Gastrocnemius medialis (tissue), 4 donors: ENCODE measurements around the gene FCMR. TPM values are rescaled to one million over a fixed set of nuclear protein-coding genes. Genes with fewer than 3 reads are reported as not detected.

ENCODE experiments used
- ATAC-seq, 2 donors: fragments of 150-250 bp; one replicate each; pipeline ENCODE4 v1.9.1; 2016
- DNase-seq, 2 donors: peaks; one replicate each; pipeline ENCODE4 v3.0.0-alpha.2; 2019
- H3K27ac ChIP-seq, 4 donors: fragments of 200-600 bp; sonication (generic); 1 replicate in 1 of 4; 2 replicates in 3 of 4; pipeline ENCODE4 v1.5.1; 2016 to 2018; ENCODE audit warnings: mild to moderate bottlenecking in 2 of 4, moderate library complexity in 1 of 4
- H3K27me3 ChIP-seq, 3 donors: fragments of 200-600 bp; sonication (generic) in 2 of 3; 1 replicate in 1 of 3; 2 replicates in 2 of 3; pipeline versions ENCODE4 v1.5.1 to v1.6.0; 2016 to 2019; ENCODE audit warnings: mild to moderate bottlenecking in 1 of 3, moderate library complexity in 1 of 3
- H3K36me3 ChIP-seq, 2 donors: fragments of 200-600 bp; sonication (generic) in 1 of 2; one replicate each; pipeline ENCODE4 v1.5.1; 2017 to 2018
- H3K4me1 ChIP-seq, 2 donors: fragments of 200-600 bp; sonication (generic) in 1 of 2; one replicate each; pipeline ENCODE4 v1.5.1; 2016 to 2017; ENCODE audit warnings: mild to moderate bottlenecking in 2 of 2
- H3K4me3 ChIP-seq, 4 donors: fragments of 200-600 bp; sonication (generic) in 3 of 4; 1 replicate in 1 of 4; 2 replicates in 3 of 4; pipeline ENCODE4 v1.5.1; 2016 to 2019; ENCODE audit warnings: mild to moderate bottlenecking in 2 of 4
- H3K9me3 ChIP-seq, 3 donors: fragments of 200-600 bp; sonication (generic) in 2 of 3; 1 replicate in 1 of 3; 2 replicates in 2 of 3; pipeline ENCODE4 v1.5.1; 2016 to 2019
- CTCF ChIP-seq, 5 experiments: fragments of 450-650 bp in 3 of 5; fragments of 200-600 bp in 2 of 5; sonication (generic) in 2 of 5; IDR thresholded peaks in 4 of 5; conservative IDR thresholded peaks in 1 of 5; 1 replicate in 4 of 5; 2 replicates in 1 of 5; pipeline ENCODE4 v1.5.1; 2016 to 2019; ENCODE audit warnings: antibody characterized with exemption in 5 of 5, mild to moderate bottlenecking in 3 of 5, moderate library complexity in 3 of 5
- POLR2A ChIP-seq, 2 donors: fragments of 450-650 bp; IDR thresholded peaks; one replicate each; pipeline ENCODE4 v1.6.1; 2017; ENCODE audit warnings: antibody characterized with exemption in 2 of 2, mild to moderate bottlenecking in 2 of 2, moderate library complexity in 2 of 2
- in situ Hi-C, 4 donors: fragments of 200-750 bp; cut with MboI; loops; one replicate each; pipeline versions ENCODE4 v1.15.0 to v1.8.0; 2017; ENCODE audit warnings: low sequenced_read_pairs in 4 of 4
- intact Hi-C: fragments of 100-400 bp; cut with DNase I; formaldehyde crosslinking; loops from one replicate; pipeline ENCODE4 v1.15.1; 2023; ENCODE audit warnings: low total_unique reads
- total RNA-seq, 4 donors: library from RNA; depleted of rRNA; stranded (reverse); fragments of >200 nt; gene quantifications; one replicate each; pipeline versions ENCODE4 v1.1.0 to v1.2.3, GENCODE V29; 2016

Gene FCMR
- total RNA-seq, 4 donors from 2014 or later, result 2.1 to 10.2 (median 4.7) TPM

GRCh38 chr1:206960676-206961386, 39.1 kb upstream of the FCMR start:
- in situ Hi-C loops, result no loop called here

DNA sequence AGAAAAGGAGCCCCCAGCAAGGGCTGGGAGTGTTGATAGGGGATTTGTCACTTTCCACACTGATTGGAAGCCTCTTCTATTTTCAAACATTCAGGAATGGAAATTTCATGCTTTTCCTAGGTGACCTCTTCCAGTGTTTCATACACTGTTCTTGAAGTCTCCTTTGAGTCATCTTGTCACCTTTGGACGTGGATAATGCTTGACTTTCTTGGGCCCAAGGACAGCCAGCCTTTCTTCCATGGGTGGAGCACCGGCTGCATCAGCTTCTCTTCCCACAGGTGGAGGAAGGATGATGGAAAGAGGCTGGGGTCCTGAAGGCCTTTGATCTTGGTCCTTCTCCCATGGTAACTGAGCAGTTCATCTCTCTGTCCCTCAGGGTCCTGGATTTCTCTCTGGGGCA, 36.4 kb upstream of the FCMR start:
- Histone ChIP-seq H3K4me1 (no peaks in the 10 kb centered on the region), H3K9me3 (no peaks in the 10 kb centered on the region), H3K4me3 (no peak overlapping the region), H3K27me3 (no peaks in the 10 kb centered on the region), H3K27ac (no peak overlapping the region), H3K36me3 (no peaks in the 10 kb centered on the region)
- intact Hi-C loops, result no loop called here
- in situ Hi-C loops, result no loop called here
- ATAC-seq (no peak), DNase-seq (no peak)
- TF ChIP-seq CTCF (IDR thresholded peaks at IDR 0.05 in 4 of 5, conservative IDR thresholded peaks at IDR 0.05 in 1 of 5), result no peak
- TF ChIP-seq POLR2A (IDR thresholded peaks at IDR 0.05), result no peak

More at GRCh38 chr1:206960676-206961386, 39.1 kb upstream of the FCMR start:
- no peak overlapping the region for H3K27ac ChIP-seq
- H3K36me3 ChIP-seq, result no peaks in the 10 kb centered on the region
- H3K4me1 ChIP-seq, result no peaks in the 10 kb centered on the region
- no peak for DNase-seq
- no peak for ATAC-seq
- no peak overlapping the region for H3K4me3 ChIP-seq
- TF ChIP-seq POLR2A (IDR thresholded peaks at IDR 0.05) (no peak), CTCF (IDR thresholded peaks at IDR 0.05 in 4 of 5, conservative IDR thresholded peaks at IDR 0.05 in 1 of 5) (no peak)
- no peaks in the 10 kb centered on the region for H3K9me3 ChIP-seq
- no peaks in the 10 kb centered on the region for H3K27me3 ChIP-seq
- intact Hi-C loops, result no loop called here

- Histone ChIP-seq H3K9me3 (no peaks in the 10 kb centered on the region), H3K27me3 (no peaks in the 10 kb centered on the region), H3K4me3 (no peak overlapping the region), H3K36me3 (no peaks in the 10 kb centered on the region), H3K27ac (no peak overlapping the region), H3K4me1 (no peaks in the 10 kb centered on the region)
- TF ChIP-seq POLR2A (IDR thresholded peaks at IDR 0.05) (no peak), CTCF (IDR thresholded peaks at IDR 0.05 in 4 of 5, conservative IDR thresholded peaks at IDR 0.05 in 1 of 5) (no peak)
- intact Hi-C loops, result no loop called here
- DNase-seq (no peak), ATAC-seq (no peak)
- in situ Hi-C loops, result no loop called here
Measured at GRCh38 chr1:206957639-206958038, 35.9 kb upstream of the FCMR start.

- H3K4me3 ChIP-seq, result no peak overlapping the region
- intact Hi-C loops, result no loop called here
- in situ Hi-C loops, result no loop called here
- no peak overlapping the region for H3K27ac ChIP-seq
- no peaks in the 10 kb centered on the region for H3K9me3 ChIP-seq
- no peaks in the 10 kb centered on the region for H3K27me3 ChIP-seq
- DNase-seq (no peak), ATAC-seq (no peak)
- no peaks in the 10 kb centered on the region for H3K4me1 ChIP-seq
- TF ChIP-seq POLR2A (IDR thresholded peaks at IDR 0.05) (no peak), CTCF (IDR thresholded peaks at IDR 0.05 in 4 of 5, conservative IDR thresholded peaks at IDR 0.05 in 1 of 5) (no peak)
- H3K36me3 ChIP-seq, result no peaks in the 10 kb centered on the region
Measured at GRCh38 chr1:206955476-206956451, 34.0 kb upstream of the FCMR start.
